GM23248 (cell line): Measurements from ENCODE around the gene RP9.

Experiments
- EZH2 ChIP-seq: fragments of 200-600 bp; sonication (generic); IDR thresholded peaks from 2 replicates; pipeline ENCODE4 v1.6.1; 2018; ENCODE audit warnings: antibody characterized with exemption, mild to moderate bottlenecking; ENCODE audit not compliant: insufficient read depth, poor library complexity, severe bottlenecking
- EZH2phosphoT487 ChIP-seq: fragments of 200-600 bp; sonication (generic); IDR thresholded peaks from 2 replicates; pipeline ENCODE4 v1.6.1; 2018; ENCODE audit warnings: antibody characterized with exemption, moderate library complexity, mild to moderate bottlenecking, low read depth; ENCODE audit not compliant: insufficient read depth

- TF ChIP-seq EZH2phosphoT487 (no peak), EZH2 (no peak)
Observed at GRCh38 chr7:33099154-33099940, 9.9 kb downstream of the RP9 start.
